Mesenchymal stem cell (in vitro differentiated cells and primary cell): Measurements from ENCODE around the gene SMIM41.

Experiments
- DNase-seq: peaks from one replicate; pipeline ENCODE4 v3.0.0-alpha.2; 2013
- H2AFZ ChIP-seq: one replicate; pipeline ENCODE4 v1.6.1; 2013; ENCODE audit warnings: low read depth, mild to moderate bottlenecking, control low read depth, inconsistent platforms, low read length, moderate library complexity
- H2AK5ac ChIP-seq: 2 replicates; pipeline ENCODE4 v1.6.1; 2013; ENCODE audit warnings: low read length, moderate library complexity, mild to moderate bottlenecking, inconsistent platforms; ENCODE audit not compliant: severe bottlenecking
- H2BK120ac ChIP-seq: one replicate; pipeline ENCODE4 v1.6.1; 2013; ENCODE audit warnings: low read depth, mild to moderate bottlenecking, inconsistent platforms, low read length, moderate library complexity
- H2BK12ac ChIP-seq, 2 experiments: one replicate each; pipeline ENCODE4 v1.6.1; 2013; ENCODE audit warnings: inconsistent platforms in 2 of 2, low read length in 2 of 2, mild to moderate bottlenecking in 2 of 2, moderate library complexity in 2 of 2, control low read depth in 1 of 2
- H2BK15ac ChIP-seq: one replicate; pipeline ENCODE4 v1.6.1; 2013; ENCODE audit warnings: mild to moderate bottlenecking, low read depth, inconsistent platforms; ENCODE audit not compliant: poor library complexity, severe bottlenecking
- H2BK5ac ChIP-seq: 2 replicates; pipeline ENCODE4 v1.6.1; 2013; ENCODE audit warnings: low read depth, mild to moderate bottlenecking, low read length, control low read depth, inconsistent platforms; ENCODE audit not compliant: poor library complexity, severe bottlenecking
- H3K14ac ChIP-seq, 2 experiments: one replicate each; pipeline ENCODE4 v1.6.1; 2013; ENCODE audit warnings: inconsistent platforms in 2 of 2, low read length in 2 of 2, control low read depth in 1 of 2, mild to moderate bottlenecking in 1 of 2, moderate library complexity in 1 of 2
- H3K18ac ChIP-seq, 2 experiments: one replicate each; pipeline ENCODE4 v1.6.1; 2013; ENCODE audit warnings: inconsistent platforms in 2 of 2, low read length in 2 of 2, control low read depth in 1 of 2, low read depth in 1 of 2, mild to moderate bottlenecking in 1 of 2
- H3K23ac ChIP-seq, 2 experiments: one replicate each; pipeline ENCODE4 v1.6.1; 2013; ENCODE audit warnings: inconsistent platforms in 2 of 2, low read length in 2 of 2, mild to moderate bottlenecking in 2 of 2, moderate library complexity in 2 of 2, control low read depth in 1 of 2
- H3K27ac ChIP-seq: 2 replicates; pipeline ENCODE4 v1.5.1; 2013; ENCODE audit warnings: mild to moderate bottlenecking, moderate library complexity, low read length, control low read depth, inconsistent platforms; ENCODE audit not compliant: poor library complexity, severe bottlenecking
- H3K27me3 ChIP-seq, 2 experiments: 2 replicates each; pipeline versions ENCODE4 v1.6.1 to v1.7.0; 2013; ENCODE audit warnings: low read length in 2 of 2, mild to moderate bottlenecking in 2 of 2, moderate library complexity in 2 of 2, control low read depth in 1 of 2, inconsistent platforms in 1 of 2; ENCODE audit not compliant: control insufficient read depth in 1 of 2, insufficient read depth in 1 of 2
- H3K36me3 ChIP-seq, 2 experiments: 2 replicates each; pipeline versions ENCODE4 v1.6.1 to v1.7.0; 2013; ENCODE audit warnings: low read length in 2 of 2, control low read depth in 1 of 2, inconsistent platforms in 1 of 2, low read depth in 1 of 2, mild to moderate bottlenecking in 1 of 2; ENCODE audit not compliant: insufficient read depth in 2 of 2, control insufficient read depth in 1 of 2
- H3K4ac ChIP-seq, 2 experiments: one replicate each; pipeline ENCODE4 v1.6.1; 2013; ENCODE audit warnings: inconsistent platforms in 2 of 2, low read length in 2 of 2, mild to moderate bottlenecking in 2 of 2, moderate library complexity in 2 of 2, control low read depth in 1 of 2, low read depth in 1 of 2
- H3K4me1 ChIP-seq: 2 replicates; pipeline ENCODE4 v1.6.1; 2013; ENCODE audit warnings: low read depth, low read length, control low read depth; ENCODE audit not compliant: control insufficient read depth, insufficient read depth
- H3K4me2 ChIP-seq: 2 replicates; pipeline ENCODE4 v1.6.1; 2013; ENCODE audit warnings: low read length, mild to moderate bottlenecking, inconsistent platforms; ENCODE audit not compliant: poor library complexity, severe bottlenecking
- H3K4me3 ChIP-seq, 2 experiments: 2 replicates each; pipeline versions ENCODE4 v1.5.1 to v1.7.0; 2013; ENCODE audit warnings: low read length in 2 of 2, mild to moderate bottlenecking in 2 of 2, control low read depth in 1 of 2, low read depth in 1 of 2; ENCODE audit not compliant: insufficient read depth in 1 of 2
- H3K79me1 ChIP-seq: replicated peaks from 2 replicates; pipeline ENCODE4 v1.6.1; 2013; ENCODE audit warnings: mild to moderate bottlenecking, control low read depth, low read length, inconsistent platforms; ENCODE audit not compliant: poor library complexity, severe bottlenecking
- H3K9ac ChIP-seq: 2 replicates; pipeline ENCODE4 v1.7.0; 2013; ENCODE audit warnings: mild to moderate bottlenecking, low read length, moderate library complexity
- H3K9me3 ChIP-seq: 2 replicates; pipeline ENCODE4 v1.7.0; 2013; ENCODE audit warnings: mild to moderate bottlenecking, low read length; ENCODE audit not compliant: control insufficient read depth
- H4K8ac ChIP-seq: one replicate; pipeline ENCODE4 v1.6.1; 2013; ENCODE audit warnings: inconsistent platforms, mild to moderate bottlenecking, low read length, moderate library complexity
- H4K91ac ChIP-seq: one replicate; pipeline ENCODE4 v1.6.1; 2013; ENCODE audit warnings: mild to moderate bottlenecking, low read length, inconsistent platforms
- WGBS: methylation state at CpG from one replicate; pipeline ENCODE4 v1.1.7; 2013; ENCODE audit warnings: mixed read lengths; 5-methylcytosine and 5-hydroxymethylcytosine counted together

The SMIM41 gene

DNA sequence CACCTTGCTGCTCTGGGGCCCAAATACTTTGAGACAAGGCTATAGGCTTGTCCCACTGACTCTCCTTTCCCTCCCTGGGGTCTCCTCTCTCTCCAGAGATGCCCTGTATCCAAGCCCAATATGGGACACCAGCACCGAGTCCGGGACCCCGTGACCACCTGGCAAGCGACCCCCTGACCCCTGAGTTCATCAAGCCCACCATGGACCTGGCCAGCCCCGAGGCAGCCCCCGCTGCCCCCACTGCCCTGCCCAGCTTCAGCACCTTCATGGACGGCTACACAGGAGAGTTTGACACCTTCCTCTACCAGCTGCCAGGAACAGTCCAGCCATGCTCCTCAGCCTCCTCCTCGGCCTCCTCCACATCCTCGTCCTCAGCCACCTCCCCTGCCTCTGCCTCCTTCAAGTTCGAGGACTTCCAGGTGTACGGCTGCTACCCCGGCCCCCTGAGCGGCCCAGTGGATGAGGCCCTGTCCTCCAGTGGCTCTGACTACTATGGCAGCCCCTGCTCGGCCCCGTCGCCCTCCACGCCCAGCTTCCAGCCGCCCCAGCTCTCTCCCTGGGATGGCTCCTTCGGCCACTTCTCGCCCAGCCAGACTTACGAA is 25.2 kb upstream of the SMIM41 start:
- no peak overlapping the region for H4K8ac ChIP-seq
- no peak overlapping the region for H3K18ac ChIP-seq
- peaks cover 0 to 16% of the 10 kb centered on the region in 2 experiments for H3K36me3 ChIP-seq
- H2BK15ac ChIP-seq = peak overlapping the region; percentile 37
- no peak overlapping the region for H2BK12ac ChIP-seq
- H3K4me3 ChIP-seq = no peak overlapping the region
- 92% methylated on average over 21 of the region's 21 CpGs for WGBS
- H3K27me3 ChIP-seq = no peaks in the 10 kb centered on the region
- H3K9me3 ChIP-seq = no peaks in the 10 kb centered on the region
- H4K91ac ChIP-seq = no peak overlapping the region
- no peak overlapping the region for H2AK5ac ChIP-seq
- H3K4ac ChIP-seq = no peak overlapping the region
- H3K27ac ChIP-seq = no peak overlapping the region
- H3K4me2 ChIP-seq = no peak overlapping the region
- H3K23ac ChIP-seq = no peak overlapping the region
- no peak overlapping the region for H3K14ac ChIP-seq
- peak; percentile 27 for DNase-seq
- no peak overlapping the region for H3K9ac ChIP-seq
- H2AFZ ChIP-seq = no peak overlapping the region
- no peak overlapping the region for H2BK5ac ChIP-seq
- H3K79me1 ChIP-seq = no peaks in the 10 kb centered on the region
- H3K4me1 ChIP-seq = peaks cover 18% of the 10 kb centered on the region
- H2BK120ac ChIP-seq = no peak overlapping the region

DNA sequence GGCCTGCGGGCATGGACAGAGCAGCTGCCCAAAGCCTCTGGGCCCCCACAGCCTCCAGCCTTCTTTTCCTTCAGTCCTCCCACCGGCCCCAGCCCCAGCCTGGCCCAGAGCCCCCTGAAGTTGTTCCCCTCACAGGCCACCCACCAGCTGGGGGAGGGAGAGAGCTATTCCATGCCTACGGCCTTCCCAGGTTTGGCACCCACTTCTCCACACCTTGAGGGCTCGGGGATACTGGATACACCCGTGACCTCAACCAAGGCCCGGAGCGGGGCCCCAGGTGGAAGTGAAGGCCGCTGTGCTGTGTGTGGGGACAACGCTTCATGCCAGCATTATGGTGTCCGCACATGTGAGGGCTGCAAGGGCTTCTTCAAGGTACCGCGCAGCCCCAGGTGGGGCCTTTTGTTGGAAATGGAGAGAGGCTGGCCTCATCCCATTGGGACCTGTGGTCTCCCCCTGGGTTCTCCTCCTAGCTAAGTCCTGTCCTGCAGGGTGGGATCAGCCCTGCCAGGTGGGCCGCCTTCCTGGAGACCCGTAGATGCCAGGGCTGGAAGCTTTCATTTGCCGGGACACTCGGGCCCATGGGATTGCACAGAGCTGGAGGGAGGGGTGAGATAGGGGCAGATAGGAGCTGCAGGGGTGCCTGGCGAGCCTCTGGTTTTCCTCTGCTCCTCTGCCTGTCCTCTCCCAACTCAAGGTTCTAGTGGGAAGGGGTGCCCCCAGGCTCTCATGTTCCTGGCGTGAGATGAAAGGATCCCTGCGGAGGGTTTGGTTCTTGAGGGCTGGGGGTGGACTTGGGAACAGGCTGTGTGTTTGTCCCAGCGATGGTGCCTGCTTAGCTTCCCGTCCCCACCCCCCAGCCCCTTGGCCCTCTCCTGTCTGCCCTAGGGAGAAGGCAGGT is 24.4 kb upstream of the SMIM41 start:
- Histone ChIP-seq H3K27me3 (no peaks in the 10 kb centered on the region), H3K4ac (no peak overlapping the region), H2BK15ac (peak overlapping the region; percentile 37), H3K36me3 (peaks cover 0 to 16% of the 10 kb centered on the region in 2 experiments), H2AFZ (no peak overlapping the region), H4K8ac (no peak overlapping the region), H2BK120ac (no peak overlapping the region), H4K91ac (no peak overlapping the region), H3K9me3 (no peaks in the 10 kb centered on the region), H3K23ac (no peak overlapping the region), H3K18ac (no peak overlapping the region), H2BK5ac (no peak overlapping the region), H2AK5ac (no peak overlapping the region), H3K79me1 (no peaks in the 10 kb centered on the region), H3K9ac (no peak overlapping the region), H3K4me1 (peaks cover 16% of the 10 kb centered on the region), H3K14ac (no peak overlapping the region), H2BK12ac (no peak overlapping the region), H3K4me3 (no peak overlapping the region), H3K4me2 (no peak overlapping the region), H3K27ac (no peak overlapping the region)
- DNase-seq = no peak
- WGBS = 97% methylated on average over 16 of the region's 21 CpGs

DNA sequence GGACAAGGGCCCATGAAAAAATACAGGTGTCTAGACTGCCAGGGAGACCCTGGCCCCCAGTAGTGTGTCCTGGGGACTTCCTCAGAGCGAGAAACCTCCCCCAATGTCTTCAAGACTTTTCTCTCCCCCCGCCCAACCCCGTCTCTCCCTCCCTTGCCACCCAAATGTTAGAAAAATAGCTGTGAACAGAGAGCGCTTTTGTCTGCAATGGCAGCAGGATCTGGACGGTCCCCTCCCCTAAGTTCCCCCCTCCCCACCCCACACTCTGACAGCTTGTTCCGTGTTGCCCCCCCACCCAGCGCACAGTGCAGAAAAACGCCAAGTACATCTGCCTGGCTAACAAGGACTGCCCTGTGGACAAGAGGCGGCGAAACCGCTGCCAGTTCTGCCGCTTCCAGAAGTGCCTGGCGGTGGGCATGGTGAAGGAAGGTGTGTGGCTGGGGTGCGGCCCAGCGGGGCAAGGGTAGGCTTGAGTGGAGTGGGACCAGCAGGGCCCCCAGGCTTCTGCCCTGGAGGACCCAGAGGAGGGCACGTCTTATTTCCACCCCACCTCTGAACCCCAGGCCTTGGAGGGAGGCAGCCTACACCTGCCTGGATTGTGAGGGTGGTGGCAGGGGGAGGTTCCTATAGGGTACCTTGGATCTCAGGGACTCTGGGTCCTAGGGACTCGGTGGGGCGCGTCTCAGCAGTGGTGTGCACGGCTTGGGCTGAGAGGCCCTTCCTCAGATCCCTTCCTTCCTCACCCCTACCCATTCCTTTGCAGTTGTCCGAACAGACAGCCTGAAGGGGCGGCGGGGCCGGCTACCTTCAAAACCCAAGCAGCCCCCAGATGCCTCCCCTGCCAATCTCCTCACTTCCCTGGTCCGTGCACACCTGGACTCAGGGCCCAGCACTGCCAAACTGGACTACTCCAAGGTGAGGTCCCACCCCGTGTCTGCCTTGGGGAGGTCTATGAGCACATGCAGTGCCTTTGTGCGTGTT is 23.5 kb upstream of the SMIM41 start:
- Histone ChIP-seq H2AK5ac (no peak overlapping the region), H3K4me1 (peaks cover 8% of the 10 kb centered on the region), H3K27ac (no peak overlapping the region), H4K8ac (peak overlapping the region; percentile 2), H3K9me3 (no peaks in the 10 kb centered on the region), H3K18ac (no peak overlapping the region), H4K91ac (no peak overlapping the region), H3K9ac (peak overlapping the region; percentile 16), H2BK120ac (no peak overlapping the region), H3K4me2 (no peak overlapping the region), H3K79me1 (no peaks in the 10 kb centered on the region), H3K4ac (no peak overlapping the region), H3K23ac (no peak overlapping the region), H3K4me3 (no peak overlapping the region), H3K27me3 (no peaks in the 10 kb centered on the region), H3K14ac (no peak overlapping the region), H2BK15ac (no peak overlapping the region), H3K36me3 (peaks cover 0 to 16% of the 10 kb centered on the region in 2 experiments), H2BK12ac (no peak overlapping the region), H2BK5ac (no peak overlapping the region), H2AFZ (no peak overlapping the region)
- WGBS = 92% methylated on average over 25 of the region's 27 CpGs
- DNase-seq = peak; percentile 59
